GM19463 (cell line): ENCODE measurements around the gene UVRAG.

ENCODE experiments used
- ATAC-seq: cut with Tn5 transposase; IDR thresholded peaks from one replicate; pipeline ENCODE4 v1.9.1; 2021; ENCODE audit warnings: mild to moderate bottlenecking, moderate library complexity; ENCODE audit not compliant: unreplicated experiment

The UVRAG gene

GRCh38 chr11:76086743-76087635 lies 272.0 kb downstream of the UVRAG start:
- ATAC-seq = no peak

- ATAC-seq = no peak
Observed at GRCh38 chr11:76087749-76088148, 272.7 kb downstream of the UVRAG start.

GRCh38 chr11:76088511-76088910 lies 273.5 kb downstream of the UVRAG start:
- no peak for ATAC-seq

GRCh38 chr11:76090174-76090573 lies 275.2 kb downstream of the UVRAG start:
- ATAC-seq = no peak

- ATAC-seq = no peak
Observed at GRCh38 chr11:76090821-76091220, 275.8 kb downstream of the UVRAG start.

GRCh38 chr11:76094740-76095139 lies 279.7 kb downstream of the UVRAG start:
- no peak for ATAC-seq

GRCh38 chr11:76095891-76096290 lies 280.9 kb downstream of the UVRAG start:
- no peak for ATAC-seq

GRCh38 chr11:76096552-76096951 lies 281.5 kb downstream of the UVRAG start:
- no peak for ATAC-seq

- no peak for ATAC-seq
Observed at GRCh38 chr11:76102802-76103201, 287.8 kb downstream of the UVRAG start.

GRCh38 chr11:76103460-76103859 lies 288.4 kb downstream of the UVRAG start:
- no peak for ATAC-seq

GRCh38 chr11:76104285-76104684 lies 289.3 kb downstream of the UVRAG start:
- ATAC-seq = no peak

GRCh38 chr11:76105637-76106036 lies 290.6 kb downstream of the UVRAG start:
- ATAC-seq = no peak

- ATAC-seq = no peak
Observed at GRCh38 chr11:76107971-76108370, 293.0 kb downstream of the UVRAG start.

- no peak for ATAC-seq
Observed at GRCh38 chr11:76114238-76114637, 299.2 kb downstream of the UVRAG start.

- no peak for ATAC-seq
Observed at GRCh38 chr11:76115555-76115954, 300.5 kb downstream of the UVRAG start.

GRCh38 chr11:76119032-76119431 lies 304.0 kb downstream of the UVRAG start:
- no peak for ATAC-seq

- ATAC-seq = no peak
Observed at GRCh38 chr11:76119779-76120178, 304.8 kb downstream of the UVRAG start.

GRCh38 chr11:76120513-76121101 lies 305.6 kb downstream of the UVRAG start:
- no peak for ATAC-seq

GRCh38 chr11:76123248-76123647 lies 308.2 kb downstream of the UVRAG start:
- ATAC-seq = no peak

GRCh38 chr11:76124905-76125770 lies 310.1 kb downstream of the UVRAG start:
- no peak for ATAC-seq

- no peak for ATAC-seq
Observed at GRCh38 chr11:76129729-76130128, 314.7 kb downstream of the UVRAG start.
